Spleen (tissue), 11 donors: ENCODE data around the gene EFNA2. TPM values are rescaled to one million over a fixed set of nuclear protein-coding genes. Genes with fewer than 3 reads are reported as not detected.
A peak's percentile ranks its signal among the peaks of the same experiment; 100 is the strongest.

Experiments used
- DNase-seq: peaks from one replicate; pipeline ENCODE4 v3.0.0-alpha.2; 2020
- H3K27ac ChIP-seq, 8 donors: fragments of 200-600 bp; sonication (generic) in 7 of 8; 1 replicate in 4 of 8; 2 replicates in 4 of 8; pipeline versions ENCODE4 v1.5.0 to v1.8.0; 2016 to 2021; ENCODE audit warnings: inconsistent platforms in 4 of 8, mild to moderate bottlenecking in 4 of 8, moderate library complexity in 1 of 8
- H3K27me3 ChIP-seq, 7 donors: fragments of 200-600 bp; sonication (generic) in 6 of 7; replicated peaks in 1 of 7; 1 replicate in 4 of 7; 2 replicates in 3 of 7; pipeline versions ENCODE4 v1.5.0 to v1.8.0; 2016 to 2021; ENCODE audit warnings: inconsistent platforms in 3 of 7, mild to moderate bottlenecking in 1 of 7
- H3K36me3 ChIP-seq, 6 donors: fragments of 200-600 bp; sonication (generic) in 5 of 6; 1 replicate in 4 of 6; 2 replicates in 2 of 6; pipeline versions ENCODE4 v1.5.0 to v1.8.0; 2016 to 2021; ENCODE audit warnings: inconsistent platforms in 2 of 6
- H3K4me1 ChIP-seq, 6 donors: fragments of 200-600 bp; sonication (generic) in 5 of 6; 1 replicate in 3 of 6; 2 replicates in 3 of 6; pipeline versions ENCODE4 v1.5.0 to v1.8.0; 2016 to 2021; ENCODE audit warnings: inconsistent platforms in 3 of 6
- H3K4me3 ChIP-seq, 8 donors: fragments of 200-600 bp; sonication (generic) in 7 of 8; 1 replicate in 4 of 8; 2 replicates in 4 of 8; pipeline versions ENCODE4 v1.5.0 to v1.8.0; 2016 to 2021; ENCODE audit warnings: inconsistent platforms in 4 of 8, mild to moderate bottlenecking in 4 of 8, moderate library complexity in 2 of 8
- H3K9me3 ChIP-seq, 8 donors: fragments of 200-600 bp; sonication (generic) in 7 of 8; 1 replicate in 4 of 8; 2 replicates in 4 of 8; pipeline versions ENCODE4 v1.5.0 to v1.8.0; 2016 to 2021; ENCODE audit warnings: inconsistent platforms in 4 of 8
- CTCF ChIP-seq, 11 experiments: fragments of 200-600 bp in 7 of 11; fragments of 450-650 bp in 4 of 11; sonication (generic) in 4 of 11; IDR thresholded peaks in 8 of 11; conservative IDR thresholded peaks in 3 of 11; 1 replicate in 7 of 11; 2 replicates in 4 of 11; pipeline versions ENCODE4 v1.4.0 to v1.8.0; 2016 to 2021; ENCODE audit warnings: antibody characterized with exemption in 11 of 11, inconsistent platforms in 4 of 11, mild to moderate bottlenecking in 1 of 11
- POLR2A ChIP-seq, 3 donors: fragments of 450-650 bp; IDR thresholded peaks; one replicate each; pipeline ENCODE4 v1.5.1; 2017; ENCODE audit warnings: antibody characterized with exemption in 3 of 3, mild to moderate bottlenecking in 1 of 3
- POLR2AphosphoS5 ChIP-seq, 3 donors: sonication (generic); formaldehyde crosslinking; IDR thresholded peaks; one replicate each; pipeline ENCODE4 v1.5.1; 2017; ENCODE audit warnings: antibody characterized with exemption in 3 of 3
- WGBS, 5 donors: extraction: QIAGEN DNeasy Blood & Tissue Kit in 3 of 5; methylation state at CpG; one replicate each; pipeline versions ENCODE4 v1.1.5 to v1.1.7; 2013 to 2018; 5-methylcytosine and 5-hydroxymethylcytosine counted together
- intact Hi-C: fragments of 100-400 bp; cut with DNase I; formaldehyde crosslinking; loops from one replicate; pipeline ENCODE4 v1.15.0; 2023; ENCODE audit warnings: low total_unique reads
- polyA plus RNA-seq, 3 donors: library from polyadenylated mRNA; stranded (reverse); fragments of 200-250 nt; gene quantifications; one replicate each; pipeline ENCODE4 v1.2.1, GENCODE V29; 2013
- total RNA-seq, 7 donors: library from RNA; depleted of rRNA in 3 of 7; stranded (reverse); fragments of >200 nt in 3 of 7; fragmentation: NEBNext Ultra II Directional in 4 of 7; extraction: Animal tissue kit (Norgen Biotek cat#: 25700) in 4 of 7; gene quantifications; one replicate each; pipeline versions ENCODE4 v1.1.0 to v1.2.1, GENCODE V29; 2016 to 2021
- donor health status: healthy with polysubstance abuse.
- donor health status: DM: no; HTN: no; CAD: no; lungs with moderate emphysema.
- donor health status: DM: no; HTN: no; CAD: no.
- donor health status: Bipolar disorder and iron deficiency.
- donor health status: healthy.
- donor health status: DM: no; HTN: no; CAD: no.
- donor health status: DM: yes; HTN: yes; CAD: no.

Gene EFNA2
- total and polyA plus RNA-seq, 10 donors = not detected

GRCh38 chr19:1291761-1292418 is 6.2 kb downstream of the EFNA2 start:
- 63 to 69% (median 65%) methylated on average over 16 to 25 of the region's 25 CpGs for WGBS, 5 donors
- Histone ChIP-seq H3K27ac (no peak overlapping the region), H3K36me3 (no peaks in the 10 kb centered on the region), H3K4me1 (peaks cover 0 to 44% (median 18%) of the 10 kb centered on the region in 6 donors), H3K9me3 (no peaks in the 10 kb centered on the region), H3K4me3 (peak overlapping the region in 1 of 8 donors; percentile 19), H3K27me3 (peaks cover 9 to 100% (median 91%) of the 10 kb centered on the region in 7 donors)
- DNase-seq = no peak
- intact Hi-C loops = no loop called here
- TF ChIP-seq POLR2AphosphoS5 (IDR thresholded peaks at IDR 0.05) (no peak), CTCF (IDR thresholded peaks at IDR 0.05 in 8 of 11, conservative IDR thresholded peaks at IDR 0.05 in 3 of 11) (no peak), POLR2A (IDR thresholded peaks at IDR 0.05) (no peak)

- peaks cover 9 to 95% (median 84%) of the 10 kb centered on the region in 7 donors for H3K27me3 ChIP-seq
- no peak for TF ChIP-seq POLR2A (IDR thresholded peaks at IDR 0.05)
- TF ChIP-seq POLR2AphosphoS5 (IDR thresholded peaks at IDR 0.05) = no peak
- no peak for TF ChIP-seq CTCF (IDR thresholded peaks at IDR 0.05 in 8 of 11, conservative IDR thresholded peaks at IDR 0.05 in 3 of 11)
- H3K4me3 ChIP-seq = peak overlapping the region in 1 of 8 donors; percentile 19
- no peaks in the 10 kb centered on the region for H3K36me3 ChIP-seq
- 80 to 86% (median 81%) methylated on average over 17 of the region's 17 CpGs for whole genome bisulfite sequencing, 5 donors
- no peak overlapping the region for H3K27ac ChIP-seq
- peaks cover 0 to 37% (median 11%) of the 10 kb centered on the region in 6 donors for H3K4me1 ChIP-seq
- H3K9me3 ChIP-seq = no peaks in the 10 kb centered on the region
- intact Hi-C loops = no loop called here
- no peak for DNase-seq
Measured at GRCh38 chr19:1292419-1293151, 6.9 kb downstream of the EFNA2 start.

GRCh38 chr19:1293782-1294604 is 8.3 kb downstream of the EFNA2 start:
- WGBS, 5 donors = 71 to 79% (median 78%) methylated on average over 12 to 35 of the region's 35 CpGs
- DNase-seq = no peak

More at GRCh38 chr19:1293782-1294604, 8.3 kb downstream of the EFNA2 start:
- Histone ChIP-seq H3K36me3 (no peaks in the 10 kb centered on the region), H3K9me3 (no peaks in the 10 kb centered on the region), H3K27me3 (peaks cover 5 to 80% (median 70%) of the 10 kb centered on the region in 7 donors), H3K4me1 (peaks cover 0 to 32% (median 9%) of the 10 kb centered on the region in 6 donors), H3K27ac (no peak overlapping the region), H3K4me3 (no peak overlapping the region)
- intact Hi-C loops = no loop called here
- TF ChIP-seq CTCF (IDR thresholded peaks at IDR 0.05 in 8 of 11, conservative IDR thresholded peaks at IDR 0.05 in 3 of 11) (no peak), POLR2A (IDR thresholded peaks at IDR 0.05) (no peak), POLR2AphosphoS5 (IDR thresholded peaks at IDR 0.05) (no peak)
